ENCODE data around the gene ZNF564.

The ZNF564 gene

GRCh38 chr19:12555456-12555930, 4.2 kb upstream of the ZNF564 start:
- Histone ChIP-seq H3K9ac (ENCODE audit: low read length) (no peak overlapping the region), H3K4me3 (ENCODE audit: low read length) (no peak overlapping the region), H3K27me3 (replicated peaks; ENCODE audit: control insufficient read depth, insufficient read depth, low read length) (no peaks in the 10 kb centered on the region), H3K9me3 (ENCODE audit: control insufficient read depth, low read length) (no peaks in the 10 kb centered on the region), H3K4me1 (ENCODE audit: control insufficient read depth, insufficient read depth, low read length) (peaks cover 6% of the 10 kb centered on the region), H3K36me3 (ENCODE audit: control insufficient read depth, insufficient read depth, low read length, severe bottlenecking) (no peaks in the 10 kb centered on the region)
- no peak for DNase-seq (ENCODE audit: low read depth)

GRCh38 chr19:12546903-12547302, 4.4 kb downstream of the ZNF564 start:
- DNase-seq (ENCODE audit: low read depth) = no peak
- H3K9ac ChIP-seq (ENCODE audit: low read length) = no peak overlapping the region
- H3K9me3 ChIP-seq (ENCODE audit: control insufficient read depth, low read length) = peaks cover 4% of the 10 kb centered on the region
- H3K36me3 ChIP-seq (ENCODE audit: control insufficient read depth, insufficient read depth, low read length, severe bottlenecking) = peaks cover 11% of the 10 kb centered on the region
- H3K4me1 ChIP-seq (ENCODE audit: control insufficient read depth, insufficient read depth, low read length) = peaks cover 15% of the 10 kb centered on the region
- no peaks in the 10 kb centered on the region for H3K27me3 ChIP-seq (replicated peaks; ENCODE audit: control insufficient read depth, insufficient read depth, low read length)
- H3K4me3 ChIP-seq (ENCODE audit: low read length) = no peak overlapping the region

- Histone ChIP-seq H3K9ac (ENCODE audit: low read length) (no peak overlapping the region), H3K4me1 (ENCODE audit: control insufficient read depth, insufficient read depth, low read length) (peaks cover 15% of the 10 kb centered on the region), H3K4me3 (ENCODE audit: low read length) (no peak overlapping the region), H3K27me3 (replicated peaks; ENCODE audit: control insufficient read depth, insufficient read depth, low read length) (no peaks in the 10 kb centered on the region), H3K36me3 (ENCODE audit: control insufficient read depth, insufficient read depth, low read length, severe bottlenecking) (peaks cover 17% of the 10 kb centered on the region), H3K9me3 (ENCODE audit: control insufficient read depth, low read length) (peaks cover 9% of the 10 kb centered on the region)
- DNase-seq (ENCODE audit: low read depth) = no peak
Measured at GRCh38 chr19:12546068-12546467, 5.2 kb downstream of the ZNF564 start.

- H3K9me3 ChIP-seq (ENCODE audit: control insufficient read depth, low read length) = peaks cover 12% of the 10 kb centered on the region
- H3K4me3 ChIP-seq (ENCODE audit: low read length) = no peak overlapping the region
- peaks cover 23% of the 10 kb centered on the region for H3K36me3 ChIP-seq (ENCODE audit: control insufficient read depth, insufficient read depth, low read length, severe bottlenecking)
- no peak overlapping the region for H3K9ac ChIP-seq (ENCODE audit: low read length)
- no peak for DNase-seq (ENCODE audit: low read depth)
- H3K4me1 ChIP-seq (ENCODE audit: control insufficient read depth, insufficient read depth, low read length) = peaks cover 15% of the 10 kb centered on the region
- no peaks in the 10 kb centered on the region for H3K27me3 ChIP-seq (replicated peaks; ENCODE audit: control insufficient read depth, insufficient read depth, low read length)
Measured at GRCh38 chr19:12545267-12545666, 6.0 kb downstream of the ZNF564 start.

GRCh38 chr19:12544401-12544876, 6.8 kb downstream of the ZNF564 start:
- Histone ChIP-seq H3K9ac (ENCODE audit: low read length) (no peak overlapping the region), H3K4me3 (ENCODE audit: low read length) (no peak overlapping the region), H3K9me3 (ENCODE audit: control insufficient read depth, low read length) (peaks cover 18% of the 10 kb centered on the region), H3K27me3 (replicated peaks; ENCODE audit: control insufficient read depth, insufficient read depth, low read length) (no peaks in the 10 kb centered on the region), H3K4me1 (ENCODE audit: control insufficient read depth, insufficient read depth, low read length) (peaks cover 11% of the 10 kb centered on the region), H3K36me3 (ENCODE audit: control insufficient read depth, insufficient read depth, low read length, severe bottlenecking) (peaks cover 27% of the 10 kb centered on the region)
- no peak for DNase-seq (ENCODE audit: low read depth)

GRCh38 chr19:12543855-12544254, 7.4 kb downstream of the ZNF564 start:
- no peak overlapping the region for H3K4me3 ChIP-seq (ENCODE audit: low read length)
- peaks cover 30% of the 10 kb centered on the region for H3K36me3 ChIP-seq (ENCODE audit: control insufficient read depth, insufficient read depth, low read length, severe bottlenecking)
- no peak for DNase-seq (ENCODE audit: low read depth)
- no peak overlapping the region for H3K9ac ChIP-seq (ENCODE audit: low read length)
- H3K9me3 ChIP-seq (ENCODE audit: control insufficient read depth, low read length) = peaks cover 22% of the 10 kb centered on the region
- H3K27me3 ChIP-seq (replicated peaks; ENCODE audit: control insufficient read depth, insufficient read depth, low read length) = no peaks in the 10 kb centered on the region
- H3K4me1 ChIP-seq (ENCODE audit: control insufficient read depth, insufficient read depth, low read length) = peaks cover 5% of the 10 kb centered on the region

GRCh38 chr19:12527034-12527836, 24.0 kb downstream of the ZNF564 start:
- peaks cover 84% of the 10 kb centered on the region for H3K36me3 ChIP-seq (ENCODE audit: control insufficient read depth, insufficient read depth, low read length, severe bottlenecking)

GRCh38 chr19:12526542-12526941, 24.7 kb downstream of the ZNF564 start:
- DNase-seq (ENCODE audit: low read depth) = no peak
- Histone ChIP-seq H3K9me3 (ENCODE audit: control insufficient read depth, low read length) (peaks cover 100% of the 10 kb centered on the region), H3K27me3 (replicated peaks; ENCODE audit: control insufficient read depth, insufficient read depth, low read length) (no peaks in the 10 kb centered on the region), H3K4me3 (ENCODE audit: low read length) (peak overlapping the region; percentile 74), H3K36me3 (ENCODE audit: control insufficient read depth, insufficient read depth, low read length, severe bottlenecking) (peaks cover 80% of the 10 kb centered on the region), H3K4me1 (ENCODE audit: control insufficient read depth, insufficient read depth, low read length) (no peaks in the 10 kb centered on the region), H3K9ac (ENCODE audit: low read length) (no peak overlapping the region)

More at GRCh38 chr19:12527034-12527836, 24.0 kb downstream of the ZNF564 start:
- DNase-seq (ENCODE audit: low read depth) = peak; percentile 35
- H3K27me3 ChIP-seq (replicated peaks; ENCODE audit: control insufficient read depth, insufficient read depth, low read length) = no peaks in the 10 kb centered on the region
- peak overlapping the region; percentile 74 for H3K4me3 ChIP-seq (ENCODE audit: low read length)
- no peak overlapping the region for H3K9ac ChIP-seq (ENCODE audit: low read length)
- H3K4me1 ChIP-seq (ENCODE audit: control insufficient read depth, insufficient read depth, low read length) = no peaks in the 10 kb centered on the region
- H3K9me3 ChIP-seq (ENCODE audit: control insufficient read depth, low read length) = peaks cover 98% of the 10 kb centered on the region

GRCh38 chr19:12521996-12522395, 29.3 kb downstream of the ZNF564 start:
- peak overlapping the region; percentile 74 for H3K4me3 ChIP-seq (ENCODE audit: low read length)
- no peaks in the 10 kb centered on the region for H3K4me1 ChIP-seq (ENCODE audit: control insufficient read depth, insufficient read depth, low read length)
- H3K27me3 ChIP-seq (replicated peaks; ENCODE audit: control insufficient read depth, insufficient read depth, low read length) = no peaks in the 10 kb centered on the region
- DNase-seq (ENCODE audit: low read depth) = no peak
- peaks cover 89% of the 10 kb centered on the region for H3K9me3 ChIP-seq (ENCODE audit: control insufficient read depth, low read length)
- peaks cover 48% of the 10 kb centered on the region for H3K36me3 ChIP-seq (ENCODE audit: control insufficient read depth, insufficient read depth, low read length, severe bottlenecking)
- H3K9ac ChIP-seq (ENCODE audit: low read length) = no peak overlapping the region

GRCh38 chr19:12513531-12514061, 37.7 kb downstream of the ZNF564 start:
- H3K4me1 ChIP-seq (ENCODE audit: control insufficient read depth, insufficient read depth, low read length) = no peaks in the 10 kb centered on the region
- H3K27me3 ChIP-seq (replicated peaks; ENCODE audit: control insufficient read depth, insufficient read depth, low read length) = no peaks in the 10 kb centered on the region
- H3K9ac ChIP-seq (ENCODE audit: low read length) = no peak overlapping the region
- peaks cover 12% of the 10 kb centered on the region for H3K36me3 ChIP-seq (ENCODE audit: control insufficient read depth, insufficient read depth, low read length, severe bottlenecking)
- no peak overlapping the region for H3K4me3 ChIP-seq (ENCODE audit: low read length)
- no peak for DNase-seq (ENCODE audit: low read depth)
- H3K9me3 ChIP-seq (ENCODE audit: control insufficient read depth, low read length) = peaks cover 45% of the 10 kb centered on the region

- H3K36me3 ChIP-seq (ENCODE audit: control insufficient read depth, insufficient read depth, low read length, severe bottlenecking) = no peaks in the 10 kb centered on the region
- no peak overlapping the region for H3K9ac ChIP-seq (ENCODE audit: low read length)
- no peak for DNase-seq (ENCODE audit: low read depth)
- H3K9me3 ChIP-seq (ENCODE audit: control insufficient read depth, low read length) = no peaks in the 10 kb centered on the region
- H3K4me1 ChIP-seq (ENCODE audit: control insufficient read depth, insufficient read depth, low read length) = peaks cover 8% of the 10 kb centered on the region
- H3K4me3 ChIP-seq (ENCODE audit: low read length) = no peak overlapping the region
- H3K27me3 ChIP-seq (replicated peaks; ENCODE audit: control insufficient read depth, insufficient read depth, low read length) = no peaks in the 10 kb centered on the region
Measured at GRCh38 chr19:12497032-12497431, 54.2 kb downstream of the ZNF564 start.
